Measurements from ENCODE around the gene PANX3.

DNA sequence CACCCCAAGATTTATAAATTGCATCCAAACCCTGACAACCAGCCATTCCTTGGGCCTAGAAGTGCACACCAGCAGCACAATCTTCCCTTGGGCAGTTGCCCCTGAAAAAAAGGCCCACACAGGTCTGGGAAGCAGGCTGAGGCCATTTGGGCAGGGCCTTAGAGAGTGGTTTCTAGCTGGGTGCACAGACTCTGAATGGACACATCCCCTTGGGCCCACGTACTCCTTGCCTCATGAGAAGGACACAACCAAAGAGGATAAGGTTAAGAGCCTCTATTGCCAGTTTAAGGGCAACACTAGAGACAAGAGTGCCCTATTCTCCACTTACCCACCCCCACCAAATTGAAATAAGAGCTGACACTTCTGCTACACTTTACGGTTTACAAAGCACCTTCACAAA lies 933 bp upstream of the PANX3 start:
- TF ChIP-seq POLR2A (IDR thresholded peaks at IDR 0.05) (no peak), CTCF (IDR thresholded peaks at IDR 0.05) (no peak)

All from gastroesophageal sphincter (tissue), 3 donors.